Loucy (cell line): ENCODE measurements around the gene SMC1B.

Experiments
- H2AFZ ChIP-seq: fragments of 200-600 bp; sonication (generic); 2 replicates; pipeline ENCODE4 v1.6.0; 2016; ENCODE audit warnings: antibody characterized with exemption, mild to moderate bottlenecking, low read length, moderate library complexity
- H3F3A ChIP-seq: fragments of 200-600 bp; 2 replicates; pipeline ENCODE4 v1.6.0; 2016; ENCODE audit warnings: antibody characterized with exemption, low read depth, mild to moderate bottlenecking
- H3K27me3 ChIP-seq: fragments of 200-600 bp; sonication (generic); 2 replicates; pipeline ENCODE4 v1.6.1; 2014; ENCODE audit warnings: low read length, mild to moderate bottlenecking; ENCODE audit not compliant: insufficient read depth, poor library complexity, severe bottlenecking
- H3K36me3 ChIP-seq: fragments of 200-600 bp; sonication (generic); 2 replicates; pipeline ENCODE4 v1.6.1; 2016; ENCODE audit warnings: low read length; ENCODE audit not compliant: insufficient read depth
- H3K4me1 ChIP-seq: fragments of 200-600 bp; sonication (generic); 2 replicates; pipeline ENCODE4 v1.5.1; 2014; ENCODE audit warnings: low read length, mild to moderate bottlenecking; ENCODE audit not compliant: insufficient read depth, poor library complexity, severe bottlenecking
- H3K4me2 ChIP-seq: fragments of 200-600 bp; sonication (generic); 2 replicates; pipeline ENCODE4 v1.6.0; 2014; ENCODE audit warnings: antibody characterized with exemption, low read length, low read depth, mild to moderate bottlenecking; ENCODE audit not compliant: poor library complexity, severe bottlenecking
- H3K4me3 ChIP-seq: fragments of 200-600 bp; sonication (generic); 2 replicates; pipeline ENCODE4 v1.5.1; 2014; ENCODE audit warnings: low read length, mild to moderate bottlenecking, mixed read lengths; ENCODE audit not compliant: poor library complexity, severe bottlenecking
- H3K79me2 ChIP-seq: fragments of 200-600 bp; sonication (generic); 2 replicates; pipeline ENCODE4 v1.6.1; 2014; ENCODE audit warnings: low read length; ENCODE audit not compliant: insufficient read depth
- H3K9ac ChIP-seq: fragments of 200-600 bp; sonication (generic); 2 replicates; pipeline ENCODE4 v1.6.0; 2014; ENCODE audit warnings: mild to moderate bottlenecking, low read depth, low read length, moderate library complexity; ENCODE audit not compliant: poor library complexity, severe bottlenecking
- H3K9me2 ChIP-seq: fragments of 200-600 bp; sonication (generic); replicated peaks from 2 replicates; pipeline ENCODE4 v1.6.1; 2016; ENCODE audit warnings: low read depth, low read length, mixed read lengths
- H3K9me3 ChIP-seq: fragments of 200-600 bp; sonication (generic); 2 replicates; pipeline ENCODE4 v1.6.1; 2014; ENCODE audit warnings: mild to moderate bottlenecking, antibody characterized with exemption, low read length, low read depth; ENCODE audit not compliant: insufficient read depth
- H4K20me1 ChIP-seq: fragments of 200-600 bp; sonication (generic); 2 replicates; pipeline ENCODE4 v1.6.0; 2014; ENCODE audit warnings: antibody characterized with exemption, low read length, mild to moderate bottlenecking; ENCODE audit not compliant: insufficient read depth, poor library complexity, severe bottlenecking
- CTCF ChIP-seq: fragments of 200-600 bp; sonication (generic); conservative IDR thresholded peaks from 2 replicates; pipeline ENCODE4 v1.5.1; 2014; ENCODE audit warnings: mild to moderate bottlenecking, antibody characterized with exemption, low read length
- EZH2phosphoT487 ChIP-seq: fragments of 200-600 bp; IDR thresholded peaks from 2 replicates; pipeline ENCODE4 v1.6.1; 2018; ENCODE audit warnings: antibody characterized with exemption, mild to moderate bottlenecking, moderate library complexity, borderline replicate concordance

SMC1B gene

GRCh38 chr22:45308391-45308956, 104.9 kb downstream of the SMC1B start:
- Histone ChIP-seq H3K9ac (peak overlapping the region; percentile 67), H3K4me2 (peak overlapping the region; percentile 79), H3K9me2 (no peaks in the 10 kb centered on the region), H4K20me1 (peaks cover 12% of the 10 kb centered on the region), H3K27me3 (no peaks in the 10 kb centered on the region), H3F3A (no peaks in the 10 kb centered on the region), H2AFZ (peak overlapping the region; percentile 78; the same call in 1 of the 2 replicates), H3K36me3 (no peaks in the 10 kb centered on the region), H3K4me3 (peak overlapping the region; percentile 72), H3K79me2 (peaks cover 29% of the 10 kb centered on the region), H3K4me1 (peaks cover 31% of the 10 kb centered on the region), H3K9me3 (no peaks in the 10 kb centered on the region)
- TF ChIP-seq EZH2phosphoT487 (no peak), CTCF (no peak)

DNA sequence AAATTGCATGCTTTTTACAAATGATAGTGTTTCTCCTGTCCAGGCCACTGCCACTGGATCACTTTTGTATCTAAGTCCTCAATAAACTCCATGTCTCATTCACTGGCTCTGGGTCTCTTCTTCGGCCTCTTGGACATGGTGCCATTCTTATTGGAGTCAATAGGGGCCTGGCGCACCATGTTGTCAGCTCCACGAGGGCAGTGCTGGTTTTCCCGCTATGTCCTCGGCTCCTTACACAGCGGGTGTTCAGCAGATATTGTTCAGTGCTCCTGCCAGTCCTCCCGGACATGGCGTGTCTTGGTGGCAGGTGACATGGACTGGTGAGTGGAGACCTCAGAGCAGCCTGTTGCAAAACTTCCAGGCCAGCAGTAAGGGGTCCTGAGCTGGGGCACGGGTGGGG, 107.3 kb downstream of the SMC1B start:
- H3K9ac ChIP-seq = no peak overlapping the region
- no peak overlapping the region for H2AFZ ChIP-seq
- H3K4me2 ChIP-seq = no peak overlapping the region

DNA sequence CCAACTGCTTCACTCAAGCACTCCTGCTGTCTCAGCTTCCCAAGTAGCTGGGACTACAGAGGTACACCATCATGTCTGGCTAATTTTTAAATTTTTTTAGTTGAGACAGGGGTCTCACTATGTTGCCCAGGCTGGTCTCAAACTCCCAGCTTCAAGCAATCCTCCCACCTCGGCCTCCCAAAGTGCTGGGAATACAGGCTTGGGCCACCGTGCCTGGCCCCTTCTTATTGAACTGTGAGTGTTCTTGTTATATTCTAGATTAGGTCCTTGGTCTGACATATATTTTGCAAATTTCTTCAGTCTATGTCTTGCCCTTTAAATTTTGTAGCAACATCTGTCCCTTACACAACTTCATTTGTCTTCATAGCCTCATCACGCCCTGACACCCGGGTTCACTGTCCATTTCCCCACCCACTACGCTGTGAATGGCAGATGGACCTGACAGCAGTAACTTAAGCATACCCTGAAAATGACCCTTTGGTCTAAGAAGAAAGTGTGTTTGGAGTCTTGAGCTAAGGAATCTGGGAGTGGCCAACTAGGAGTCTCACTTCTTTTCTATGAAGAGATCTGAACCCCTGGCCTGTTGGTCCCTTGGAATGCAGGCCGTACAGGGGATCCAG, 107.8 kb downstream of the SMC1B start:
- Histone ChIP-seq H3K79me2 (peaks cover 5% of the 10 kb centered on the region), H3K4me3 (no peak overlapping the region), H3K4me2 (no peak overlapping the region), H3K9ac (no peak overlapping the region), H3F3A (no peaks in the 10 kb centered on the region), H3K9me2 (no peaks in the 10 kb centered on the region), H3K27me3 (no peaks in the 10 kb centered on the region), H4K20me1 (peaks cover 5% of the 10 kb centered on the region), H3K4me1 (peaks cover 17% of the 10 kb centered on the region), H3K36me3 (no peaks in the 10 kb centered on the region), H3K9me3 (no peaks in the 10 kb centered on the region), H2AFZ (no peak overlapping the region)
- TF ChIP-seq CTCF (no peak), EZH2phosphoT487 (no peak)

More for the DNA sequence above, 107.3 kb downstream of the SMC1B start:
- Histone ChIP-seq H3K36me3 (no peaks in the 10 kb centered on the region), H3K9me3 (no peaks in the 10 kb centered on the region), H3K4me1 (peaks cover 22% of the 10 kb centered on the region), H4K20me1 (peaks cover 11% of the 10 kb centered on the region), H3K4me3 (no peak overlapping the region), H3K9me2 (no peaks in the 10 kb centered on the region), H3K27me3 (no peaks in the 10 kb centered on the region), H3F3A (no peaks in the 10 kb centered on the region), H3K79me2 (peaks cover 11% of the 10 kb centered on the region)
- TF ChIP-seq CTCF (no peak), EZH2phosphoT487 (no peak)
